ENCODE results near the gene DDX17. TPM values are rescaled to one million over a fixed set of nuclear protein-coding genes. Genes with fewer than 3 reads are reported as not detected.

Gene DDX17
- total RNA-seq, 2 donors from 2014 or later: 403 to 467 TPM

DNA sequence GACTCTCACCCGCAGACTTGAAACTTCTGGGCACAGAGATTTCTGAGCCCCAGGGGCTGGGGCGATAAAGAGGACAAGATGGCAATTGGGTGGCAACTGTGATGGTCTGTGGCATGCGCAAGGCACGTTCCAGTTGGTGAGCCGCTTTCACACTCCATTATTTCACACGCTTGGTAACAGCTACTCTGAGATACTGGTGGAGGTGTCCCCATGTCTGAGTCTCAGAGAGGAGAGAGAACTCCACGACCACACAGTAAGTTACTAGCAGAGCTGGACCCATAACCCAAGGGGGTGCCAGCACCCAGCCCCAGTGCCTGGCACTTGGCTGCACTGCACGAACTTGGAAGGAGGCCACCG lies 45.1 kb downstream of the DDX17 start:
- H3K36me3 ChIP-seq (replicated peaks in 1 of 2; ENCODE audit: insufficient read depth in 1 of 2, low read depth in 2 of 2): no peaks in the 10 kb centered on the region
- TF ChIP-seq CTCF (IDR thresholded peaks at IDR 0.05) (no peak), POLR2A (IDR thresholded peaks at IDR 0.05) (no peak)
- peak; percentile 16 for ATAC-seq
- WGBS, 2 donors: 51 to 69% methylated on average over 7 to 9 of the region's 9 CpGs
- H3K4me3 ChIP-seq: no peak overlapping the region
- no peak overlapping the region for H3K27ac ChIP-seq
- DNase-seq: no peak
- H3K27me3 ChIP-seq: no peaks in the 10 kb centered on the region
- peaks cover 12% of the 10 kb centered on the region for H3K4me1 ChIP-seq
- H3K9me3 ChIP-seq: no peaks in the 10 kb centered on the region
- intact Hi-C loops (cut with DNase I): no loop called here

GRCh38 chr22:38460426-38460840 lies 45.7 kb downstream of the DDX17 start:
- Histone ChIP-seq H3K4me3 (no peak overlapping the region), H3K27me3 (peaks cover 0 to 4% of the 10 kb centered on the region in 2 donors), H3K27ac (no peak overlapping the region), H3K4me1 (peaks cover 16% of the 10 kb centered on the region), H3K9me3 (no peaks in the 10 kb centered on the region), H3K36me3 (replicated peaks in 1 of 2; ENCODE audit: insufficient read depth in 1 of 2, low read depth in 2 of 2) (no peaks in the 10 kb centered on the region)
- TF ChIP-seq CTCF (IDR thresholded peaks at IDR 0.05): no peak
- no peak for TF ChIP-seq POLR2A (IDR thresholded peaks at IDR 0.05)
- DNase-seq (no peak), ATAC-seq (no peak)
- 52 to 56% methylated on average over 7 to 8 of the region's 8 CpGs for WGBS, 2 donors
- intact Hi-C loops (cut with DNase I): no loop called here

DNA sequence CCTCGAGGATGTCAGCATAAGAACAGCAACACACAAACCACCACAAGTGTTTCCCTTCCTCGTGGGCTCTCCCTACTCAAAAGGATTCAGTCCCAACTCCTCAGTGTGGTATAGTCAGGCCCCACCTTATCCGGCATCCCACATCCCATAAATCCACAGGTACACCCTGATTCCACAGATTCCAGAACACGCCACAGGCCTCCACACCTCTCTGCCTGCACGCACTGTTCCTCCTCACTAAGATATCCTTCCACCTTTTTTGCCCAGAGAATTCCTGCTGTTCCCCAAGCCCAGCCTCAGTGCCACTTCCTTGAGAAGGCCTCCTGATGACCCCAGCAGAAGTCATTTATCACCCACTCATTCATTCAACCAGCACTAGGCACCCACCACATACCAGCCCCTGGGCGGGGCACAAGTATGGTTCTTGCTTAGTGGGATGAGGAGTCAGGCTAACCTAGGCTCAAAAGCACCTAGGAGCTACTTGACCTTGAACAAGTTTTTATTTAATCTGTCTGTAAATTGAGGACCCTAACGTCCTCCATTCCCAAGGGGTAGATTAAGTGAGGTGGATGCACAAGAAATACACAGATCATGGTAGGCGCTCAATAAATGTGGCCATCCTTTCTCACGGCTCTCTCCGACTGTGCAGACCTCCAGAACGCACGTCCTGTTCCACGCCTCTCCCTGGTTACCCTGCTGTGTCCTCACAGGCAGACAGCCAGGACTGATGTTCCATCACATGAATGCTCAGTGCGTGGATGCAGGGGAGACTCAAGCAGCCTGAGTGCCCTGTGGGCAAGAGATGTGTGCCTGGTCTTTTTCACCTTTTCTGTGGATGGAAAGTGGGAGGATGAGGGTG lies 49.0 kb downstream of the DDX17 start:
- H3K27me3 ChIP-seq: peaks cover 0 to 13% of the 10 kb centered on the region in 2 donors
- no peak overlapping the region for H3K4me3 ChIP-seq
- no peak for ATAC-seq
- intact Hi-C loops (cut with DNase I): no loop called here
- TF ChIP-seq CTCF (IDR thresholded peaks at IDR 0.05) (no peak), POLR2A (IDR thresholded peaks at IDR 0.05) (no peak)
- WGBS, 2 donors: 70 to 77% methylated on average over 8 to 14 of the region's 14 CpGs
- DNase-seq: no peak
- no peaks in the 10 kb centered on the region for H3K36me3 ChIP-seq (replicated peaks in 1 of 2; ENCODE audit: insufficient read depth in 1 of 2, low read depth in 2 of 2)
- H3K9me3 ChIP-seq: no peaks in the 10 kb centered on the region
- H3K4me1 ChIP-seq: peaks cover 23% of the 10 kb centered on the region
- H3K27ac ChIP-seq: no peak overlapping the region

- ATAC-seq: no peak
- peaks cover 0 to 13% of the 10 kb centered on the region in 2 donors for H3K27me3 ChIP-seq
- H3K36me3 ChIP-seq (replicated peaks in 1 of 2; ENCODE audit: insufficient read depth in 1 of 2, low read depth in 2 of 2): no peaks in the 10 kb centered on the region
- no peaks in the 10 kb centered on the region for H3K9me3 ChIP-seq
- H3K4me1 ChIP-seq: peaks cover 16% of the 10 kb centered on the region
- no peak overlapping the region for H3K4me3 ChIP-seq
- intact Hi-C loops (cut with DNase I): no loop called here
- DNase-seq: no peak
- 63 to 66% methylated on average over 9 to 15 of the region's 17 CpGs for WGBS, 2 donors
- H3K27ac ChIP-seq: no peak overlapping the region
- TF ChIP-seq POLR2A (IDR thresholded peaks at IDR 0.05) (no peak), CTCF (IDR thresholded peaks at IDR 0.05) (no peak)
Measured at GRCh38 chr22:38456272-38456835, 49.8 kb downstream of the DDX17 start.
